SK-N-SH treated with all-trans-retinoic acid at 6 μM for 48 hours (cell line): ENCODE results near the gene ARF4.

Source experiments
- ATAC-seq: fragments of 200-7000 bp; cut with Tn5 transposase; 3 replicates; pipeline ENCODE4 v1.9.1; 2020; ENCODE audit warnings: mild to moderate bottlenecking, moderate library complexity
- ARNTL ChIP-seq: fragments of 450-650 bp; formaldehyde crosslinking; IDR thresholded peaks from 2 replicates; pipeline ENCODE4 v1.5.0; 2020; ENCODE audit warnings: low read depth, mild to moderate bottlenecking, moderate library complexity, borderline replicate concordance
- CREB5 ChIP-seq: fragments of 250-450 bp; sonication (Bioruptor Pico); IDR thresholded peaks from 2 replicates; pipeline ENCODE4 v1.5.1; 2020; ENCODE audit warnings: low read depth, mild to moderate bottlenecking, moderate library complexity
- CSRNP3 ChIP-seq: fragments of 250-450 bp; sonication (Bioruptor Pico); IDR thresholded peaks from 2 replicates; pipeline ENCODE4 v1.5.1; 2021; ENCODE audit warnings: mild to moderate bottlenecking, moderate library complexity
- ESRRG ChIP-seq: fragments of 250-450 bp; sonication (Bioruptor Pico); IDR thresholded peaks from 2 replicates; pipeline ENCODE4 v1.6.1; 2021; ENCODE audit warnings: mild to moderate bottlenecking
- GLIS3 ChIP-seq: fragments of 250-450 bp; sonication (Bioruptor Pico); IDR thresholded peaks from 2 replicates; pipeline ENCODE4 v1.5.0; 2020; ENCODE audit warnings: mild to moderate bottlenecking, moderate library complexity
- ISL1 ChIP-seq: fragments of 250-450 bp; sonication (Bioruptor Pico); IDR thresholded peaks from 2 replicates; pipeline ENCODE4 v2.1.2; 2022; ENCODE audit warnings: mild to moderate bottlenecking, moderate library complexity
- OSR1 ChIP-seq: fragments of 250-450 bp; sonication (Bioruptor Pico); IDR thresholded peaks from 2 replicates; pipeline ENCODE4 v1.8.0; 2022; ENCODE audit warnings: moderate library complexity, mild to moderate bottlenecking, inconsistent platforms
- PATZ1 ChIP-seq: fragments of 250-450 bp; sonication (Bioruptor Pico); IDR thresholded peaks from 2 replicates; pipeline ENCODE4 v1.8.0; 2020; ENCODE audit warnings: mild to moderate bottlenecking, moderate library complexity, borderline replicate concordance
- POU6F1 ChIP-seq: fragments of 250-450 bp; sonication (Bioruptor Pico); IDR thresholded peaks from 2 replicates; pipeline ENCODE4 v1.8.0; 2021; ENCODE audit warnings: low read depth, mild to moderate bottlenecking, moderate library complexity, borderline replicate concordance
- PPARA ChIP-seq: fragments of 250-450 bp; sonication (Bioruptor Pico); IDR thresholded peaks from 2 replicates; pipeline ENCODE4 v1.5.0; 2020; ENCODE audit warnings: mild to moderate bottlenecking, borderline replicate concordance
- RARB ChIP-seq: fragments of 250-450 bp; sonication (Bioruptor Pico); IDR thresholded peaks from 2 replicates; pipeline ENCODE4 v1.8.0; 2021; ENCODE audit warnings: mild to moderate bottlenecking, moderate library complexity
- TOX ChIP-seq: fragments of 250-450 bp; sonication (Bioruptor Pico); IDR thresholded peaks from 2 replicates; pipeline ENCODE4 v1.8.0; 2021; ENCODE audit warnings: mild to moderate bottlenecking, moderate library complexity, borderline replicate concordance
- TSHZ2 ChIP-seq: fragments of 250-450 bp; sonication (Bioruptor Pico); IDR thresholded peaks from 2 replicates; pipeline ENCODE4 v1.5.0; 2020; ENCODE audit warnings: mild to moderate bottlenecking, moderate library complexity
- ZC3H10 ChIP-seq: fragments of 250-450 bp; sonication (Bioruptor Pico); IDR thresholded peaks from 2 replicates; pipeline ENCODE4 v1.5.1; 2021; ENCODE audit warnings: mild to moderate bottlenecking, moderate library complexity
- ZFP3 ChIP-seq: fragments of 250-450 bp; sonication (Bioruptor Pico); IDR thresholded peaks from 2 replicates; pipeline ENCODE4 v1.5.0; 2020; ENCODE audit warnings: mild to moderate bottlenecking, moderate library complexity
- ZFP30 ChIP-seq: fragments of 450-650 bp; formaldehyde crosslinking; IDR thresholded peaks from 2 replicates; pipeline ENCODE4 v1.5.0; 2022; ENCODE audit warnings: mild to moderate bottlenecking, moderate library complexity
- ZNF565 ChIP-seq: fragments of 450-650 bp; formaldehyde crosslinking; conservative IDR thresholded peaks from 2 replicates; pipeline ENCODE4 v1.5.0; 2020; ENCODE audit warnings: low read depth, mild to moderate bottlenecking, moderate library complexity
- ZNF70 ChIP-seq: fragments of 450-650 bp; formaldehyde crosslinking; IDR thresholded peaks from 2 replicates; pipeline ENCODE4 v1.5.0; 2020; ENCODE audit warnings: mild to moderate bottlenecking, moderate library complexity
- ZNF8 ChIP-seq: fragments of 450-650 bp; formaldehyde crosslinking; IDR thresholded peaks from 2 replicates; pipeline ENCODE4 v1.5.0; 2020; ENCODE audit warnings: mild to moderate bottlenecking, moderate library complexity

The ARF4 gene

GRCh38 chr3:57555306-57555705 lies 41.8 kb downstream of the ARF4 start:
- TF ChIP-seq ZC3H10 (no peak), ZFP30 (CRISPR knock-in tag) (no peak), ZNF565 (CRISPR knock-in tag) (no peak), GLIS3 (CRISPR knock-in tag) (no peak), PPARA (CRISPR knock-in tag) (no peak), CSRNP3 (no peak), ZNF70 (no peak), TOX (no peak), POU6F1 (CRISPR knock-in tag) (no peak)
- ATAC-seq: no peak

- TF ChIP-seq TSHZ2 (CRISPR knock-in tag): no peak
- TF ChIP-seq GLIS3 (CRISPR knock-in tag): no peak
- no peak for TF ChIP-seq RARB (CRISPR knock-in tag)
- no peak for TF ChIP-seq CSRNP3
- TF ChIP-seq ZFP30 (CRISPR knock-in tag): no peak
- TF ChIP-seq TOX: no peak
- TF ChIP-seq ESRRG (CRISPR knock-in tag): no peak
- no peak for TF ChIP-seq PATZ1 (CRISPR knock-in tag)
- TF ChIP-seq ZFP3: no peak
- TF ChIP-seq ZNF8: no peak
- no peak for TF ChIP-seq ISL1 (CRISPR knock-in tag)
- no peak for TF ChIP-seq CREB5
- no peak for TF ChIP-seq OSR1 (CRISPR knock-in tag)
- TF ChIP-seq ARNTL: no peak
- no peak for TF ChIP-seq ZNF70
- TF ChIP-seq POU6F1 (CRISPR knock-in tag): no peak
- ATAC-seq: no peak
Observed at GRCh38 chr3:57546616-57547015, 50.5 kb downstream of the ARF4 start.
